Lung (tissue), 12 donors: ENCODE results near the gene DNAH14. TPM values are rescaled to one million over a fixed set of nuclear protein-coding genes. Genes with fewer than 3 reads are reported as not detected.

Source experiments
- ATAC-seq: fragments of 200-7000 bp; cut with Tn5 transposase; one replicate; pipeline ENCODE4 v1.9.1; 2020; ENCODE audit warnings: moderate number of reproducible peaks; ENCODE audit not compliant: insufficient read depth, low FRiP score
- DNase-seq, 3 donors: peaks; one replicate each; pipeline ENCODE4 v3.0.0-alpha.2; 2013 to 2017
- H3K27ac ChIP-seq, 2 donors: one replicate each; pipeline ENCODE4 v1.5.1; 2013; ENCODE audit warnings: mild to moderate bottlenecking in 2 of 2, moderate library complexity in 2 of 2, control low read depth in 1 of 2, inconsistent platforms in 1 of 2, low read depth in 1 of 2, low read length in 1 of 2
- H3K27me3 ChIP-seq, 3 donors: one replicate each; pipeline ENCODE4 v1.5.1; 2013; ENCODE audit warnings: low read length in 2 of 3; ENCODE audit not compliant: control insufficient read depth in 3 of 3, insufficient read depth in 3 of 3
- H3K36me3 ChIP-seq, 4 donors: one replicate each; pipeline ENCODE4 v1.5.1; 2013; ENCODE audit warnings: low read length in 4 of 4, mild to moderate bottlenecking in 1 of 4, moderate library complexity in 1 of 4; ENCODE audit not compliant: control insufficient read depth in 4 of 4, insufficient read depth in 4 of 4
- H3K4me1 ChIP-seq, 5 donors: one replicate each; pipeline ENCODE4 v1.5.1; 2013; ENCODE audit warnings: low read length in 5 of 5, mild to moderate bottlenecking in 2 of 5, moderate library complexity in 1 of 5; ENCODE audit not compliant: control insufficient read depth in 5 of 5, insufficient read depth in 5 of 5
- H3K4me3 ChIP-seq: one replicate; pipeline ENCODE4 v1.5.1; 2013; ENCODE audit warnings: mild to moderate bottlenecking, control low read depth, moderate library complexity
- H3K9ac ChIP-seq, 2 donors: one replicate each; pipeline ENCODE4 v1.5.1; 2013; ENCODE audit warnings: low read length in 2 of 2, control low read depth in 1 of 2; ENCODE audit not compliant: insufficient read depth in 1 of 2
- H3K9me3 ChIP-seq, 4 donors: one replicate each; pipeline ENCODE4 v1.5.1; 2013; ENCODE audit warnings: low read length in 3 of 4, mild to moderate bottlenecking in 1 of 4, moderate library complexity in 1 of 4; ENCODE audit not compliant: control insufficient read depth in 4 of 4, insufficient read depth in 3 of 4
- WGBS, 2 donors: extraction: QIAGEN DNeasy Blood & Tissue Kit; methylation state at CpG; one replicate each; pipeline ENCODE4 v1.1.7; 2013; 5-methylcytosine and 5-hydroxymethylcytosine counted together
- polyA plus RNA-seq, 2 donors: library from polyadenylated mRNA; stranded (reverse); fragments of 200-250 nt; gene quantifications; one replicate each; pipeline ENCODE4 v1.2.1, GENCODE V29; 2013
- total RNA-seq, 2 donors: library from RNA; depleted of rRNA in 1 of 2; stranded (reverse); fragments of >200 nt in 1 of 2; gene quantifications; one replicate each; pipeline ENCODE4 v1.2.1, GENCODE V29; 2014 to 2021
- TF ChIP-seq, protein P1 (sequence below): IDR thresholded peaks from 2 replicates; pipeline ENCODE4 v1.5.1; 2012; ENCODE audit warnings: mild to moderate bottlenecking; ENCODE audit errors: control extremely low read depth, extremely low read depth
- donor health status: control.
- donor health status: control.
- donor health status: Bipolar disorder and iron deficiency.
- donor health status: healthy.
- donor health status: DM: yes; HTN: yes; CAD: no.

DNAH14 gene
- total and polyA plus RNA-seq, 4 donors: 3.0 to 61.3 (median 7.9) TPM

DNA sequence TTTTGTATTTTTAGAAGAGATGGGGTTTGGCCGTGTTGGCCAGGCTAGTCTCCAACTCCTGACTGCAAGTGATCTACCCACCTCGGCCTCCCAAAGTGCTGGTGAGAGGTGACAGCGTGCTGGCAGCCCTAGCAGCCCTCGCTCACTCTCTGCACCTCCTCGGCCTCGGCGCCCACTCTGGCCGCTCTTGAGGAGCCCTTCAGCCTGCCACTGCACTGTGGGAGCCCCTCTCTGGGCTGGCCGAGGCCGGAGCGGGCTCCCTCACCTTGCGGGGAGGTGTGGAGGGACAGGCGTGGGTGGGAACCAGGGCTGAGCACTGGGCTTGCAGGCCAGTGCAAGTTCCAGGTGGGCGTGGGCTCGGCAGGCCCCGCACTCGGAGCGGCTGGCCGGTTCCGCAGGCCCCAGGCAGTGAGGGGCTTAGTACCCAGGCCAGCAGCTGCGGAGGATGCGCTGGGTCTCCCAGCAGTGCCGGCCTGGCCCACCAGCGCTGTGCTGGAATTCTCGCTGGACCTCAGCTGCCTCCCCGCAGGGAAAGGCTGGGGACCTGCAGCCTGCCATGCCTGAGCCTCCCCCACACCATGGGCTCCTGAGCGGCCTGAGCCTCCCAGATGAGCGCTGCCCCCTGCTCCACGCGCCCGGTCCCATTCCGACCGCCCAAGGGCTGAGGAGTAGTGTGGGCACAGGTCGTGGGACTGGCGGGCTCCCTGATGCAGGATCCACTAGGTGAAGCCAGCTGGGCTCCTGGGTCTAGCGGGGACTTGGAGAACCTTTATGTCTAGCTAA lies 501.8 kb downstream of the DNAH14 start:
- WGBS, 2 donors: 94 to 95% methylated on average over 36 of the region's 36 CpGs
- DNase-seq: no peak
- peaks cover 0 to 8% (median 3%) of the 10 kb centered on the region in 5 donors for H3K4me1 ChIP-seq

DNA sequence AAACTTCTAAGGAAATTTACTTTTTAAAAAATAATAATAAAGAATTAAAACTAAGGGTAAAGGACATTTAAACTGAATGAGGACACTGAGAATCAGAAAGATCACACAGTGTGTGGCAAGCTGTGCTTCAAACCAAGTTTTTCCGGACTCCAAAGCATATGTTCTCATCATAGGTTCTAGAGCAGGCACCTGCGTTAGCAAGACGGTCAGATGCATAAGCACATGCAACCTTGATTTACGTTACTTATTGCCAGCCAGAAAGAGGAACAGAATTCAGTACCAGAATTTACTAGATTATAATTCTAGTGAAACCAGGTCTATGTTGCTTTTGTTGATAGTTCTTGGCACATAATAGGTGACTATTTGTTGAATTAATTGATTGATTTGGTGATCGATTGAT lies 504.6 kb downstream of the DNAH14 start:
- WGBS, 2 donors: 64 to 79% methylated on average over 5 of the region's 5 CpGs
- no peak for DNase-seq
- Histone ChIP-seq H3K4me1 (no peaks in the 10 kb centered on the region), H3K9ac (no peak overlapping the region), H3K9me3 (peaks cover 0 to 2% (median 0%) of the 10 kb centered on the region in 4 donors), H3K4me3 (no peak overlapping the region), H3K36me3 (no peaks in the 10 kb centered on the region), H3K27me3 (peaks cover 0 to 2% (median 0%) of the 10 kb centered on the region in 3 donors), H3K27ac (no peak overlapping the region)
- TF ChIP-seq, protein P1, sequence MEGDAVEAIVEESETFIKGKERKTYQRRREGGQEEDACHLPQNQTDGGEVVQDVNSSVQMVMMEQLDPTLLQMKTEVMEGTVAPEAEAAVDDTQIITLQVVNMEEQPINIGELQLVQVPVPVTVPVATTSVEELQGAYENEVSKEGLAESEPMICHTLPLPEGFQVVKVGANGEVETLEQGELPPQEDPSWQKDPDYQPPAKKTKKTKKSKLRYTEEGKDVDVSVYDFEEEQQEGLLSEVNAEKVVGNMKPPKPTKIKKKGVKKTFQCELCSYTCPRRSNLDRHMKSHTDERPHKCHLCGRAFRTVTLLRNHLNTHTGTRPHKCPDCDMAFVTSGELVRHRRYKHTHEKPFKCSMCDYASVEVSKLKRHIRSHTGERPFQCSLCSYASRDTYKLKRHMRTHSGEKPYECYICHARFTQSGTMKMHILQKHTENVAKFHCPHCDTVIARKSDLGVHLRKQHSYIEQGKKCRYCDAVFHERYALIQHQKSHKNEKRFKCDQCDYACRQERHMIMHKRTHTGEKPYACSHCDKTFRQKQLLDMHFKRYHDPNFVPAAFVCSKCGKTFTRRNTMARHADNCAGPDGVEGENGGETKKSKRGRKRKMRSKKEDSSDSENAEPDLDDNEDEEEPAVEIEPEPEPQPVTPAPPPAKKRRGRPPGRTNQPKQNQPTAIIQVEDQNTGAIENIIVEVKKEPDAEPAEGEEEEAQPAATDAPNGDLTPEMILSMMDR: no peak
- no peak for ATAC-seq

More for the DNA sequence above, 501.8 kb downstream of the DNAH14 start:
- Histone ChIP-seq H3K27me3 (peaks cover 0 to 3% (median 0%) of the 10 kb centered on the region in 3 donors), H3K4me3 (no peak overlapping the region), H3K36me3 (no peaks in the 10 kb centered on the region), H3K9me3 (peaks cover 0 to 2% (median 0%) of the 10 kb centered on the region in 4 donors), H3K9ac (no peak overlapping the region), H3K27ac (no peak overlapping the region)
- ATAC-seq: no peak
- TF ChIP-seq, protein P1: no peak

GRCh38 chr1:225435076-225435475 lies 505.6 kb downstream of the DNAH14 start:
- TF ChIP-seq, protein P1: no peak
- H3K4me3 ChIP-seq: no peak overlapping the region
- WGBS, 2 donors: 77 to 78% methylated on average over 6 of the region's 6 CpGs
- no peak overlapping the region for H3K27ac ChIP-seq
- no peak overlapping the region for H3K9ac ChIP-seq
- H3K4me1 ChIP-seq: no peaks in the 10 kb centered on the region
- H3K27me3 ChIP-seq: no peaks in the 10 kb centered on the region
- DNase-seq (no peak), ATAC-seq (no peak)
- H3K36me3 ChIP-seq: no peaks in the 10 kb centered on the region
- peaks cover 0 to 2% (median 0%) of the 10 kb centered on the region in 4 donors for H3K9me3 ChIP-seq
